PC-9 (cell line): ENCODE data around the gene ZNF688. TPM values are rescaled to one million over a fixed set of nuclear protein-coding genes. Genes with fewer than 3 reads are reported as not detected.

Source experiments
- BruUV-seq: library from RNA; stranded (reverse); fragments of 400-500 nt; replicated peaks from 2 replicates; lab custom pipeline; 2021; lab: Mats Ljungman, UMichigan
- CTCF ChIA-PET: fragments of 300-600 bp; sonication (Branson Sonifier 250); formaldehyde crosslinking; loops from one replicate; lab custom pipeline; 2022; ENCODE audit warnings: antibody characterized with exemption; lab: Charles Lee
- POLR2A ChIA-PET: fragments of 300-600 bp; sonication (Branson Sonifier 250); formaldehyde crosslinking; loops from one replicate; lab custom pipeline; 2022; ENCODE audit warnings: antibody characterized with exemption; ENCODE audit not compliant: unreplicated experiment; lab: Charles Lee
- DNase-seq, 2 experiments: peaks; one replicate each; pipeline versions ENCODE4 v3.0.0 to v3.0.0-alpha.2; 2015 to 2022; ENCODE audit warnings: mixed read lengths in 1 of 2
- H2AFZ ChIP-seq: fragments of 200-600 bp; sonication (generic); 2 replicates; pipeline ENCODE4 v1.8.1; 2017; ENCODE audit warnings: antibody characterized with exemption
- H3F3A ChIP-seq: fragments of 200-600 bp; sonication (generic); 2 replicates; pipeline ENCODE4 v1.8.1; 2017; ENCODE audit warnings: antibody characterized with exemption, mild to moderate bottlenecking, low read depth; ENCODE audit not compliant: insufficient read depth
- H3K27ac ChIP-seq: fragments of 200-600 bp; sonication (generic); 2 replicates; pipeline ENCODE4 v1.6.1; 2016; ENCODE audit warnings: mixed run types
- H3K27me3 ChIP-seq: fragments of 200-600 bp; sonication (generic); 2 replicates; pipeline ENCODE4 v1.6.1; 2016; ENCODE audit warnings: low read depth, mixed run types; ENCODE audit not compliant: insufficient read depth
- H3K36me3 ChIP-seq: fragments of 200-600 bp; sonication (generic); 2 replicates; pipeline ENCODE4 v1.6.1; 2016; ENCODE audit warnings: low read depth, mixed run types
- H3K4me1 ChIP-seq: fragments of 200-600 bp; sonication (generic); replicated peaks from 2 replicates; pipeline ENCODE4 v1.6.1; 2016; ENCODE audit warnings: mixed run types; ENCODE audit not compliant: insufficient read depth
- H3K4me2 ChIP-seq: fragments of 200-600 bp; sonication (generic); 2 replicates; pipeline ENCODE4 v1.6.1; 2017; ENCODE audit warnings: mixed run types
- H3K4me3 ChIP-seq: fragments of 200-600 bp; sonication (generic); 2 replicates; pipeline ENCODE4 v1.6.1; 2016; ENCODE audit warnings: mixed run types
- H3K79me2 ChIP-seq: fragments of 200-600 bp; sonication (generic); 2 replicates; pipeline ENCODE4 v1.6.1; 2017; ENCODE audit warnings: low read depth, mixed run types
- H3K9me2 ChIP-seq: fragments of 200-600 bp; sonication (generic); 2 replicates; pipeline ENCODE4 v1.8.1; 2017; ENCODE audit warnings: mild to moderate bottlenecking; ENCODE audit not compliant: insufficient read depth
- H3K9me3 ChIP-seq: fragments of 200-600 bp; sonication (generic); 2 replicates; pipeline ENCODE4 v1.8.1; 2016; ENCODE audit warnings: low read depth; ENCODE audit not compliant: insufficient read depth
- H4K20me1 ChIP-seq: fragments of 200-600 bp; sonication (generic); 2 replicates; pipeline ENCODE4 v1.8.1; 2017; ENCODE audit not compliant: insufficient read depth
- EZH2 ChIP-seq: fragments of 200-600 bp; sonication (generic); IDR thresholded peaks from 2 replicates; pipeline ENCODE4 v1.8.0; 2017; ENCODE audit warnings: antibody characterized with exemption, low read depth
- intact Hi-C: fragments of 100-400 bp; cut with micrococcal nuclease; formaldehyde crosslinking; loops from one replicate; pipeline ENCODE4 v1.10.0; 2022; ENCODE audit not compliant: unreplicated experiment
- total RNA-seq: library from RNA; stranded (reverse); gene quantifications from 2 replicates; pipeline ENCODE4 v1.2.3, GENCODE V29; 2021
- TF ChIP-seq, protein P1 (sequence below): fragments of 200-600 bp; sonication (generic); conservative IDR thresholded peaks from 2 replicates; pipeline ENCODE4 v1.6.1; 2017; ENCODE audit warnings: mixed run types, antibody characterized with exemption, mild to moderate bottlenecking, moderate library complexity

Gene ZNF688
- total RNA-seq, 1 experiment from 2014 or later = 13.1 TPM

DNA sequence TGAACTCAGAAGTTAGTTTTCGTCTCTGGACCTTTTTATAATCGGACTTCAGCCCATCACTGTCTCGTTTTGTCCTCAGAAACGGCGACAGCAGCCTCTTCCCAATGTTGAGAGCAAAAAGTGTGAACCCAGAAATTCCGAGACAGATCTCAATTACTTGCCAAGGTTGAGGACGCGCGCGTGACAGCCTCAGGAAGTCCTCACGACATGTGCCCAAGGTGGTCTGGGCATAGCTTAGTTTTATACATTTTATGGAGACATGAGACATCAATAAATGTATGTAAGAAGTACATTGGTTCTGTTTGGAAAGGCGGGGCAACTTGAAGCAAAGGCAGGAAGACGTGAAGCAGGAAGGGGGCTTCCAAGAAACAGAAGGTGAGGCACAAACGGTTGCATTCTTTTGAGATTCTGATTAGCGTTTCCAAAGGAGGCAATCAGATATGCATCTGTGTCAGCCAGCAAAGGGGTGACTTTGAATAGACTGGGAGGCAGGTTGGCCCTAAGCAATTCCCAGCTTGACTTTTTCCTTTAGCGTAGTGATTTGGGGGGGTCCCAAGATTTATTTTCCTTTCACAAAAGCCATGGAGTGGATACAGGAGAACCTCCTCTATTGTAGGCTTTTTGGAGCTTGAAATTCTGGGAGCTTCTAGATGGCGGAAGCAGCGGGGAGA, 36.3 kb downstream of the ZNF688 start:
- intact Hi-C loops = loop anchor here (1.0 to 2.0 kb wide), 4 partner anchors 50 to 105 kb away; partner anchors contain the start of genes DCTPP1 and ZNF785
- Histone ChIP-seq H3K4me1 (peaks cover 28% of the 10 kb centered on the region), H3K4me3 (peak overlapping the region; percentile 73), H3K9me3 (no peaks in the 10 kb centered on the region), H3K27ac (peak overlapping the region; percentile 57), H2AFZ (peak overlapping the region; percentile 92), H3K27me3 (no peaks in the 10 kb centered on the region), H3K4me2 (peak overlapping the region; percentile 90), H3F3A (peaks cover 18% of the 10 kb centered on the region), H3K79me2 (peaks cover 48% of the 10 kb centered on the region), H3K9me2 (no peaks in the 10 kb centered on the region), H4K20me1 (no peaks in the 10 kb centered on the region), H3K36me3 (0 out of 2 replicates have a peak, but pooled peaks cover 13% of the 10 kb centered on the region)
- DNase-seq = no peak
- TSS peak; percentile 85 for BruUV-seq
- ChIA-PET CTCF (interaction anchor here (0.6 to 3.1 kb wide), 11 partner anchors 8 to 109 kb away, joined by 3 to 25 read pairs (median 4); partner anchors contain the start of genes DCTPP1, ZNF688 and ZNF764), POLR2A (interaction anchor here (0.6 to 3.2 kb wide), 5 partner anchors 11 to 158 kb away, joined by 3 to 21 read pairs (median 5); partner anchors contain the start of gene ZNF764)
- TF ChIP-seq, protein P1, sequence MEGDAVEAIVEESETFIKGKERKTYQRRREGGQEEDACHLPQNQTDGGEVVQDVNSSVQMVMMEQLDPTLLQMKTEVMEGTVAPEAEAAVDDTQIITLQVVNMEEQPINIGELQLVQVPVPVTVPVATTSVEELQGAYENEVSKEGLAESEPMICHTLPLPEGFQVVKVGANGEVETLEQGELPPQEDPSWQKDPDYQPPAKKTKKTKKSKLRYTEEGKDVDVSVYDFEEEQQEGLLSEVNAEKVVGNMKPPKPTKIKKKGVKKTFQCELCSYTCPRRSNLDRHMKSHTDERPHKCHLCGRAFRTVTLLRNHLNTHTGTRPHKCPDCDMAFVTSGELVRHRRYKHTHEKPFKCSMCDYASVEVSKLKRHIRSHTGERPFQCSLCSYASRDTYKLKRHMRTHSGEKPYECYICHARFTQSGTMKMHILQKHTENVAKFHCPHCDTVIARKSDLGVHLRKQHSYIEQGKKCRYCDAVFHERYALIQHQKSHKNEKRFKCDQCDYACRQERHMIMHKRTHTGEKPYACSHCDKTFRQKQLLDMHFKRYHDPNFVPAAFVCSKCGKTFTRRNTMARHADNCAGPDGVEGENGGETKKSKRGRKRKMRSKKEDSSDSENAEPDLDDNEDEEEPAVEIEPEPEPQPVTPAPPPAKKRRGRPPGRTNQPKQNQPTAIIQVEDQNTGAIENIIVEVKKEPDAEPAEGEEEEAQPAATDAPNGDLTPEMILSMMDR = no peak
- no peak for TF ChIP-seq EZH2

DNA sequence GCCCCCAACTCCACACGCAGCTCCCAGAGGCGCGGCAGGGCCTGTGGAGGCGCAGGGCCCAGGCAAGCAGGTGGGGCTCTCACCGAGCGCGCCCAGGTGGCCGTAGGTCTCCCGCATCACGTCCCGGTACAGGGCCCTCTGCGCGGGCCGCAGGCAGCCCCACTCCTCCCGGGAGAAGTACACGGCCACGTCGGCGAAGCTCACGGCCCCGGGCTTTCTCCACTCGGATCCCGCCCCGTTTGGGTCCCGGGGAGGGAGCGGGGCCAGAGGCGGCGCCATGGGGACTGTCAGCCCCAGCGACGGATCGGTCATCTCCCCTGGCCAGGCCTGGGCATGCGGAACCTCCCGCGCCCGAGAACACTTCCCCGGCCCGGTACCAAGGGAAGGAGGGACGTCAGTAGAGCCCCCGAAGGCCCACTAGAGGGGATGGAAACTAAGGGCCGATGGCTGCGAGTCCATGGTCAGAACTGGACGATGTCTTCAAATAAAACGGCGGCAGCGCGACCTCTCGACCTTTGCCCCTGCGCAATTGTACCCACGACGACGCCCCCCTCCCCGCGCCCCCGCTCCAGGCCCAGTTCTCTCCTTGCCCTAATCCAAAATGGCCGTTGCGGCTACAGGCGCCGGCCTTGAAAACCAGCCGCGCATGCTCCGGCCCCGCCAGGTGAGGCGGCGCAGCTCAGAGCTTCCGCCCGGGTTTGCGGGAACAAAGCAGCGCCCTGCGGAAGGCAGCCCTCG, 37.0 kb downstream of the ZNF688 start, which contains the start of gene ZNF747:
Gene ZNF747 (minus strand): TSS at position 491 of the 738 bp plus-strand sequence. CDS start 179 bp downstream, at position 312.
- Histone ChIP-seq H3K79me2 (peaks cover 48% of the 10 kb centered on the region), H4K20me1 (no peaks in the 10 kb centered on the region), H3F3A (peaks cover 20% of the 10 kb centered on the region), H3K27me3 (no peaks in the 10 kb centered on the region), H3K4me2 (peak within 1 kb of the TSS; percentile 90), H3K36me3 (0 out of 2 replicates have a peak, but pooled peaks cover 13% of the 10 kb centered on the region), H2AFZ (peak within 1 kb of the TSS; percentile 92), H3K9me2 (no peaks in the 10 kb centered on the region), H3K27ac (peak within 1 kb of the TSS; percentile 57), H3K9me3 (no peaks in the 10 kb centered on the region), H3K4me1 (peaks cover 30% of the 10 kb centered on the region), H3K4me3 (peak within 1 kb of the TSS; percentile 73)
- CTCF ChIA-PET = interaction anchor here (1.1 to 3.1 kb wide), 5 partner anchors 20 to 105 kb away, joined by 3 to 25 read pairs (median 7); partner anchors contain the start of genes DCTPP1, ZNF689 and ZNF764
- DNase-seq = peak; percentile 72 to 92
- POLR2A ChIA-PET = interaction anchor here (0.6 to 3.2 kb wide), 3 partner anchors 20 to 43 kb away, joined by 3 to 21 read pairs (median 5); partner anchors contain the start of gene ZNF764
- TSS peak; percentile 31 for BruUV-seq
- no peak for TF ChIP-seq EZH2
- TF ChIP-seq, protein P1 = peak; percentile 29; the same call in 1 of the 2 replicates
- intact Hi-C loops = loop anchor here (1.0 to 2.0 kb wide), 5 partner anchors 24 to 104 kb away; partner anchors contain the start of genes DCTPP1, ZNF764 and ZNF785
